ENCODE results near the gene EIPR1.

- TF ChIP-seq CTCF (IDR thresholded peaks at IDR 0.05) (no peak), EP300 (IDR thresholded peaks at IDR 0.05) (no peak), POLR2A (IDR thresholded peaks at IDR 0.05) (no peak)
Observed at GRCh38 chr2:3280197-3280596, 97.4 kb downstream of the EIPR1 start.
